Right atrium auricular region (tissue), 2 donors: ENCODE results near the gene MIPOL1. TPM values are rescaled to one million over a fixed set of nuclear protein-coding genes. Genes with fewer than 3 reads are reported as not detected.

Source experiments
- DNase-seq: peaks from one replicate; pipeline ENCODE4 v3.0.0-alpha.2; 2019; ENCODE audit warnings: low spot score
- H3K27ac ChIP-seq, 2 donors: fragments of 200-600 bp; sonication (generic); 1 replicate in 1 of 2; 2 replicates in 1 of 2; pipeline ENCODE4 v1.5.1; 2016 to 2019
- H3K27me3 ChIP-seq, 2 donors: fragments of 200-600 bp; sonication (generic); one replicate each; pipeline versions ENCODE4 v1.5.1 to v1.6.0; 2017 to 2019
- H3K36me3 ChIP-seq: fragments of 200-600 bp; sonication (generic); one replicate; pipeline ENCODE4 v1.5.1; 2016
- H3K4me1 ChIP-seq, 2 donors: fragments of 200-600 bp; sonication (generic); one replicate each; pipeline versions ENCODE4 v1.5.1 to v1.6.0; 2017 to 2019
- H3K4me3 ChIP-seq, 2 donors: fragments of 200-600 bp; sonication (generic); 1 replicate in 1 of 2; 2 replicates in 1 of 2; pipeline ENCODE4 v1.5.1; 2017 to 2019; ENCODE audit warnings: mild to moderate bottlenecking in 1 of 2, moderate library complexity in 1 of 2
- H3K9me3 ChIP-seq, 2 donors: fragments of 200-600 bp; sonication (generic); one replicate each; pipeline ENCODE4 v1.5.1; 2019
- CTCF ChIP-seq, 2 donors: fragments of 200-600 bp; sonication (generic); IDR thresholded peaks; one replicate each; pipeline ENCODE4 v1.5.1; 2019; ENCODE audit warnings: antibody characterized with exemption in 2 of 2
- total RNA-seq, 2 donors: library from RNA; depleted of rRNA; stranded (reverse); fragments of >200 nt; gene quantifications; one replicate each; pipeline ENCODE4 v1.1.0, GENCODE V29; 2016

The MIPOL1 gene
- total RNA-seq, 2 donors from 2014 or later = 4.9 to 6.2 TPM

GRCh38 chr14:37417833-37418232, 220.1 kb downstream of the MIPOL1 start:
- H3K9me3 ChIP-seq = no peaks in the 10 kb centered on the region
- no peak for TF ChIP-seq CTCF (IDR thresholded peaks at IDR 0.05)
- no peaks in the 10 kb centered on the region for H3K27me3 ChIP-seq
- DNase-seq = no peak
- no peaks in the 10 kb centered on the region for H3K4me1 ChIP-seq
- no peaks in the 10 kb centered on the region for H3K36me3 ChIP-seq
- no peak overlapping the region for H3K27ac ChIP-seq
- H3K4me3 ChIP-seq = no peak overlapping the region

GRCh38 chr14:37420622-37421021, 222.9 kb downstream of the MIPOL1 start:
- Histone ChIP-seq H3K4me3 (no peak overlapping the region), H3K27ac (no peak overlapping the region), H3K4me1 (no peaks in the 10 kb centered on the region), H3K36me3 (no peaks in the 10 kb centered on the region), H3K9me3 (no peaks in the 10 kb centered on the region), H3K27me3 (no peaks in the 10 kb centered on the region)
- no peak for DNase-seq
- no peak for TF ChIP-seq CTCF (IDR thresholded peaks at IDR 0.05)

- H3K4me3 ChIP-seq = no peak overlapping the region
- DNase-seq = no peak
- H3K27ac ChIP-seq = no peak overlapping the region
- no peaks in the 10 kb centered on the region for H3K36me3 ChIP-seq
- no peak for TF ChIP-seq CTCF (IDR thresholded peaks at IDR 0.05)
- H3K4me1 ChIP-seq = no peaks in the 10 kb centered on the region
- no peaks in the 10 kb centered on the region for H3K27me3 ChIP-seq
- no peaks in the 10 kb centered on the region for H3K9me3 ChIP-seq
Measured at GRCh38 chr14:37422319-37422718, 224.6 kb downstream of the MIPOL1 start.

- no peaks in the 10 kb centered on the region for H3K4me1 ChIP-seq
- H3K27ac ChIP-seq = no peak overlapping the region
- no peaks in the 10 kb centered on the region for H3K9me3 ChIP-seq
- H3K4me3 ChIP-seq = no peak overlapping the region
- no peaks in the 10 kb centered on the region for H3K27me3 ChIP-seq
- H3K36me3 ChIP-seq = no peaks in the 10 kb centered on the region
- no peak for DNase-seq
- TF ChIP-seq CTCF (IDR thresholded peaks at IDR 0.05) = no peak
Measured at GRCh38 chr14:37422748-37423147, 225.0 kb downstream of the MIPOL1 start.

- Histone ChIP-seq H3K36me3 (no peaks in the 10 kb centered on the region), H3K9me3 (no peaks in the 10 kb centered on the region), H3K27ac (no peak overlapping the region), H3K4me3 (no peak overlapping the region), H3K4me1 (no peaks in the 10 kb centered on the region), H3K27me3 (no peaks in the 10 kb centered on the region)
- no peak for TF ChIP-seq CTCF (IDR thresholded peaks at IDR 0.05)
- DNase-seq = no peak
Measured at GRCh38 chr14:37428954-37429353, 231.2 kb downstream of the MIPOL1 start.

- Histone ChIP-seq H3K27ac (no peak overlapping the region), H3K9me3 (no peaks in the 10 kb centered on the region), H3K4me3 (no peak overlapping the region), H3K27me3 (no peaks in the 10 kb centered on the region), H3K36me3 (no peaks in the 10 kb centered on the region), H3K4me1 (no peaks in the 10 kb centered on the region)
- no peak for TF ChIP-seq CTCF (IDR thresholded peaks at IDR 0.05)
- no peak for DNase-seq
Measured at GRCh38 chr14:37429618-37430017, 231.9 kb downstream of the MIPOL1 start.
